GM19468 (cell line): ENCODE results near the gene NCOA1.
A peak's percentile ranks its signal among the peaks of the same experiment; 100 is the strongest.

Source experiments
- ATAC-seq: cut with Tn5 transposase; IDR thresholded peaks from one replicate; pipeline ENCODE4 v1.9.1; 2021; ENCODE audit warnings: mild to moderate bottlenecking, moderate library complexity, moderate number of reproducible peaks; ENCODE audit not compliant: unreplicated experiment; ENCODE audit errors: extremely low read depth

The NCOA1 gene

GRCh38 chr2:24501813-24502212 is 10.8 kb downstream of the NCOA1 start:
- ATAC-seq: no peak

DNA sequence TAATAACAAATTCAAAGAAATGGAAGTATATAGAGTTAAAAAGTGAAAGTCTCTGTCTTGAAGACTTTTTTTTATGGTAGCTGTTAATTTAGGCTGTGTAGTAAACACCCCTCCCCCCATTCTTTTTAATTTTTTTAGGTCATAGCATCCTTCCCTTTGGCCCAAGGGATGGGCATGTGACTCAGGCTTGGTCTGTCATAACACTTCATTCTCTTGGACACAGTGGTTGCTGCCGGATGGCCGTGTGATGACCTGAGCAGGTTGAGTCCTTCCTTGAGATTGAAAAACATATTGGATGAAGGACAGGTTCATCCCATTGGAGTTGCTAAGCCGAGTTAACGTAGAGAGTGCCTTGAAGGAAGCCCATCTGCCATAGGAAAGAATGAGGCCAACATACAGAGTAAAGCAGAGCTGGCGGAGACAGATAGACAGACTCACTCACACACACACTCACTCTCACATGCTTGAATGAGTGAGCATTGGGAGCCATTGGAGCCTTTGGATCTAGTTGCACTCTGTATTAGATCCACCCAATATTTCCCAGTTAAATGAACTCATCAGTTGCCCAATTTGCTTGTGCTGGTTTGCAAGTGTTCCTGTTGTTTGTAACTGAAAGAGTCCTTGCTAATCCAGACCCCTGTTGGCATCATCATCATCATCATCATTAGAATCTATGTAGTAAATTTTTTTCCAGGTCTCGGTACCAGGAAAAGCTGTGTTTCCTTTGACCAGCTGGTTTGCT is 14.7 kb downstream of the NCOA1 start:
- ATAC-seq: no peak

DNA sequence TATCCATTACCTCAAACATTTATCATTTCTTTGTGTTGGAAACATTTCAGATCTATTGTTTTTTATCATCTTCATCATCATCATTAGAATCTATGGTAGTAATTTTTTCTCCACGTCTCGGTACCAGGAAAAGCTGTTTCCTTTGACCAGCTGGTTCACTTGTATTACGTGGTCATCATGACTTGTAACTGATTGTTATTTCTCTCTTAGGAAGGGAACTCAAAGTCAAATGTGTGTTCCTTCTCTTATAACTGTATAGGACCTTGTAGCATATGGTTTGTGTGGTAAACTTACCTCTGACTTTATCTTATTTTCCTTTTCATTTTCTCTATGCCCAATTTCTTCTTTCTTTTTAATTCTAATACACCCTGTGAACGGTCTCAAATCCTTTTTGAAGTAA is 16.5 kb downstream of the NCOA1 start:
- no peak for ATAC-seq

DNA sequence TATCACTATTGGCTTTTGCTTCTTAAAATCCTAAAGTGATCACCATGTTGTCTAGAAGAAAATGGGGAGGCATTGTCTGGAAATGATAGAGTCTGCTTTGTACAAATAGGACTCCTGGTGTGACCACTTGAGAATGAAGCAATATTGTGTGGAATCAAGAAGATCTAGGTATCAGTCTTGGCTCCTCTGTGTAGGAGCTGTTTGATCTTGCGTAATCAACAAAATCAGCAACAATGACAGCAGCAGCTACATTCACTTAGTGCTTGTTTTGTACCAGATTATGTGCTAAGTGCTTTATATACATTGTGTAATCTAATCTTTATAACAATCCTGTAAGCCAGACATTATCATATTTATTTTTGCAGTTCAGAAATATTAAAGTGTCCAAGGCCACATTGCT is 17.8 kb downstream of the NCOA1 start:
- no peak for ATAC-seq

DNA sequence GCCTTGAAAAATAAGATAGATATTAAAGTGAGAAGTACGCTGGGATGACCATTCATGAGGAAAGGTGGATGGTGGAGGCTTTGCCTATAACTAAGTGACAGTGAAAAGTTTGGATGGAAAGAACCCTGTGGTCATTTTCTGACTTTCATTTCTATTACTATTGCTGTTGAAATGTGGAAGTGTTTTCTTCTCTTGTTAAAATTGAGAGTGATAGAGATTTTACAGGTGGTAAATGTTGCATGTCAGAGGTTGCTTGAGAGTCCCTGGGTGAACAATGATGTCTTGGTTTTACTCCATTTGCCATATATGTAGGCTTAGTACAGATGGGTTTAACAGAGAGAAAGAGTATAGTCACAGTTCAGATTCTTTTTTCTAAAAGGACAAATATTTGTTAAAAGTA is 18.4 kb downstream of the NCOA1 start:
- peak; percentile 24 for ATAC-seq

DNA sequence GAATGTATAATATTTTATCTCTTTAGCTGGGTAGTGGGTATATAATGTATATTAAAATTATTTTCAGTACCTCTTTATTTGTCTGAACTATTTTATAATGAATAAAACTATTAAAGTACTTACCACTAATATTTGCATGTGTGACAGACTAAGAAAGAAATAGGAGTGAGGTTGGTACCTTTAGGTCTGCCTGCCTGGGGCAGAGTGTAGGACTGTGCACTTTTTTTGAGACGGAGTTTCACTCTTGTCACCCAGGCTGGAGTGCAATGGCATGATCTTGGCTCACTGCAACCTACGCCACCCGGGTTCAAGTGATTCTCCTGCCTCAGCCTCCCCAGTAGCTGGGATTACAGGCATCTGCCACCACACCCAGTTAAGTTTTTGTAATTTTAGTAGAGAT is 18.8 kb downstream of the NCOA1 start:
- ATAC-seq: no peak

DNA sequence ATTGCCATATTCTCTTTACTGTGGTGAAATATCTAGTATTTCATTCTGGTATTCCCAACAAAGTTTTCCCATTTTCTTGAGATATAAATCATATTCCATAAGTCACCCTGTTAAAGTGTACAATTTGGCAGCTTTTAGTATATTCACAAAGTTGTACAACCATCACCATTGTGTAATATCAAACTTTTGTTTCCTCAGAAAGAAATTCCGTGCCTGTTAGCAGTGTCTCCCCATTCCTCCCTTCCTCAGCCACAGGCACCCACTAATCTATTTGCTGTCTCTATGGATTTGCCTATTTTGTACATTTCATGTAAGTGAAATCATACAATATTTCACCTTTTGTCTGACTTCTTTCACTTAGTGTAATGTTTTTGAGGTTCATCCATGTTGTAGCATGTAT is 19.7 kb downstream of the NCOA1 start:
- no peak for ATAC-seq

DNA sequence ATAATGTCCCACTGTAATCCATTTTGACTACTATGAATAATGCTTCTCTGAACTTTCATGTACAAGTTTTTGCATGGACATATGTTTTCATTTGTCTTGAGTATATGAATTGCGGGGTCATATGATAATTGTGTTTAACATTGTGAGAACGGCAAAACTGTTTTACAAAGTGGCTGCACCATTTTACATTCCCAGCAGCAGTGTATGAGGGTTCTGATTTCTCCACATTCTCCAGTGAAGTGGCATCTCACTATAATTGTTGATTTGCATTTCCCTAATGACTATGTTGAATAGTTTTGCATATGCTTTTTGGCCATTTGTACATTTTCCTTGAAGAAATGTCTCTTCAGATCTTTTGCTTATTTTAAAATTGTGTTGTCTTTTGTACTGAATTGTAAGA is 20.1 kb downstream of the NCOA1 start:
- ATAC-seq: no peak

DNA sequence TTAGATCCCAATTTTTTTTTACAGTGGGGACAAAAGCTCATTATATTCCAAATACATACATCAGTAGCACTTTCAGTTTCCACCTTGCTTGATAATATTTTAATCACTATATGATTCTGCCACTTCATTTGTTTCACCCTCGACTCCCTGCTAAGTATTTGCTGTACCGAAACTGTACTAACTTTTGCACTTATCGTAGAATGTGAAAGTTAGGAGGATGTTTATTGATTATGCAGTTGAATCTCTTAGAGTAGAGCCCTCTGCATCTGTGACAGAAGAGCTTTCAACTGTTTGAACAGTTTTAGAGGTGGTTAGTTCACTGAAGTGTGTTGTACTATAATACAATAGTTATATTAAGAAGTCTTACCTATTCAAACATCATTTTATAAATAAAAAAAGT is 20.8 kb downstream of the NCOA1 start:
- no peak for ATAC-seq

DNA sequence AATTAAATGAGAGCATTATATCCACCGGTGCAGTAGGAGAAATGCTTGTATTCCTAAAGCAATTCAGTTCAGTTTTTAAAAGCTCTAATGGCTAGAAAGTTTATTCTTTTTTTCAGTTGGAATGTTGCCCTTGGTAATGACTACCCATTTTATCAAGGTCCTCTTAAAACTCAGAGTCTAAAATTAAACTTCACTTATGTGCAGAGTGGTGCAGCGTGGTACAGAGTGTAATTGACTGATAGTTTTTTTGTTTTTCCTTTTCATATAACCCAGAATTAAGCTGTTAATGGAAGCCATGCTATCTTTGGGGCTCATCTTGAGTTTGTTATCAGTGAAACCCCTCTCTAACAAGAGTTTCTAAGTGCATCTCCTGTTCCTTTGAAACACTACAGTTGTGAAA is 21.4 kb downstream of the NCOA1 start:
- no peak for ATAC-seq

DNA sequence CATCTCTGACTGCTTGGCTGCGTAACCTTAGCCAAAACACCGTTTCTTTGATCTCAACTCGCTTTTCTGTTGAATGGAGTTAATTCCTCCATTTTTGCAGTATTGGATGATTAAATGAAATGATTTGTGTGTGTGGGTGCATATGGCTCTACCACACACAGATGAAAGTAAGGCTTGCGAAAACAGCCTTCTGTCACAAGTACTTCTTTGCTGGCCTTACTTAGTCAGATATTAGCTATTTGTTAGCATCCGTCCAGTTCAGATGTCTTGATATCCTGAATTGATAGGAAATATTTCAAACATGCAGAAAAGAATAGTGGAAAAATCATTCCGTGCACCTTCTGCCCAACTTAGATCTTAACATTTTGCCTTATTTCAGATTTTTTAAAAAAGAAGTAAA is 21.8 kb downstream of the NCOA1 start:
- ATAC-seq: no peak

DNA sequence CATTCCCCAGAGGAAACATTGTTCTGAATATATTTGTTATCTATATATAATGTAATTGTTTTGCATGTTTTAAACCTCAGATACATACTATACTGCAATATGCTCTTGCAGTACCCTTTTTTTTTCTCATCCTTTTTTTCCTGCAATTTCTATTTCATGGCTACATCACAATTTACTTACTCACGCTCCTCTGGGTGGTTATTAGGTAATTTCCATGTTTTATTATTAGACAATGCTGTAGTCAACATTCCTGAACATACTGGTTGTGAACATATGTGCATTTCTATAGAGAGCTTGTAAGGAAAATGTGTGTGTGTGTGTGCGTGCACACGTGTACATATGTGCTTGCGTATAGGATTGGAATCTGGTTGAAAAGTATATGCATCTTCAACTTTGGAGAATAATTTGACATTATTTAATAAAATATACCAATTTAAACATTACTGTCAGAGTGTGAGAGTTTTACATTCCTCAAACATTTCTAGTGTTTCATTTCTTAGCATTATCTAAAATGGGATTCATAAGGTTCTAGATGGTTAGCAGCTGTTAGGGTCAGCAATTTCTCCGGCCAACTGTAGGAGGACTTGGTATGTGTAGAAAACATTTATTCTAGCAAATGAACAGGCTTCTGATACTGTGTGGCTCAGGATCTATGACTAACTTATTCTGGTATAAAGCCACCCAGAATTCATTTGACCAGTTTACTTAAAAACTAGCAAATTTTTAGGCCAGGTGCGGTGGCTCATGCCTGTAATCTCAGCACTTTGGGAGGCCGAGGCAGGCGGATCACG is 22.4 kb downstream of the NCOA1 start:
- no peak for ATAC-seq

DNA sequence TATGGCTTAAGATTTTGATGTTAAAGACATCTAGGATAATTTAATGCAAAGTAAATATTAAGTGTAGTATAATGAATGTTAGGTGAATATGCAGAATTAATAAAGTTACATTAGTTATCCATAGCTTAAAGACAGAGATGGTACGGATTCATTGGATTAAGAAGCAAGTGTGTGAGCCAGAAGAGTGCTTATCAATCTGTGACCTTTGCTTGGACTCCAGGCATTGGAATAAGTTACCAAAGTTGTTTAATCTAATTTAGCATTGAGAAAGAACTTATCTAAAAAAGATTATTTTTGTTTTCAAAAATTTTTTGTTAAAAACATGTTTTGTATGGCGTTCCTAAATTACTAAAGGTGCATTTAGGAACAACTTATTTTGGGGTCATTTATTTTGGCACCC is 23.8 kb downstream of the NCOA1 start:
- ATAC-seq: no peak

DNA sequence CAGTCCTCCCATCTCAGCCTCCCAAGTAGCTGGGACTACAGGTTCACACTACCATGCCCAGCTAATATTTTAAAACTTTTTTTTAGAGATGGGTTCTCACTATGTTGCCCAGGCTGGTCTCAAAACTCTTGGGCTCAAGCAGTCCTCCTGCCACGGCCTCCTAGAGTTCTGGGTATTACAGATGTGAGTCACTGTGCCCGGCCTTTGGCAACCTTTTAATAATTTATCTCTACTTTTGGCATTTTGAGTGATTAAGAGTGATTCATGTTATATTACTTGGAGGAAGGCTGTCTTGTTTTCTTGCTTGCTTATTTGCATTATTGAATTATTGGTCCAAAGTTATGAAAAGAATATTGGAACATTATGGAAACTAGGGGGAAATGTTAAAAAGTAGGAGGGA is 24.3 kb downstream of the NCOA1 start:
- ATAC-seq: no peak

DNA sequence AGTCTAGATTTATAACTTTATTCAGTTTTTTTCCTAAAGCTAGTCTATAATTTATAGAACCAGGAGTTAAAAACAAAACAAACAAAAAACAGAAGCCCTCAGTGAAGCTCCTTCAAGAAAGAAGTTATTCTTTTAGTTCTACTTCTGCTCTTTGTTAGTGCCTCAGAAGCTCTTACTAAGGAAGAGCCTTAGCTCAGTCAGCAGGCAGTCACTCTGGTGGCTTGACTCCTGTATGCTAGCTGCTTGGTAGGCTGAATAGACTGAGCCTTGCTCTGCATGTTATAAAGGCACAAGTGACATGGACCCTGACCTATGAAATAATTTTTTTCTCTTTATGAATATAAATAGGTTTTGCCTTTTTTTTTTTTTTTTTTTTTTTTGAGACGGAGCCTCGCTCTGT is 24.8 kb downstream of the NCOA1 start:
- ATAC-seq: no peak

DNA sequence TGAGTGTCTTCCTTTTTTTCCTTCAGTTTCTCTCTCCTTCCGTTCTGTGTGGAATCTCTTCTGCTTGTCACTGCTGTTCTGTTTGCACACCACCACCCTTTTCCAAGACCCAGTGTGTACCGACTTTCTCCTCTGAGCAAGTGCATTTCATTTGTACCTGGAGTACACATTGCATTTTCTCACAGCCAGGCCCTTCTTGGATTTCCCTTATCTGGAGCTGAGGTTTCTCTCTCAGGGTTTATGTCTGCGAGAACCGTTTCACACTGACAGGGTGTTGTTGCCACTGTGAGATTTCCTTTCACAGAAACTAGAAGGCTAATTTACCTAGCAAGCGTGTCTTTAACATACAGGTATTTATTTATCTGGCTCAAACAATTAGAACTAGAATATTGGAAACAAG is 26.2 kb downstream of the NCOA1 start:
- ATAC-seq: no peak

- ATAC-seq: no peak
These were observed 29.1 kb downstream of the NCOA1 start for GRCh38 chr2:24520175-24520574.

- ATAC-seq: no peak
These were observed 30.3 kb downstream of the NCOA1 start for GRCh38 chr2:24521162-24521857.

DNA sequence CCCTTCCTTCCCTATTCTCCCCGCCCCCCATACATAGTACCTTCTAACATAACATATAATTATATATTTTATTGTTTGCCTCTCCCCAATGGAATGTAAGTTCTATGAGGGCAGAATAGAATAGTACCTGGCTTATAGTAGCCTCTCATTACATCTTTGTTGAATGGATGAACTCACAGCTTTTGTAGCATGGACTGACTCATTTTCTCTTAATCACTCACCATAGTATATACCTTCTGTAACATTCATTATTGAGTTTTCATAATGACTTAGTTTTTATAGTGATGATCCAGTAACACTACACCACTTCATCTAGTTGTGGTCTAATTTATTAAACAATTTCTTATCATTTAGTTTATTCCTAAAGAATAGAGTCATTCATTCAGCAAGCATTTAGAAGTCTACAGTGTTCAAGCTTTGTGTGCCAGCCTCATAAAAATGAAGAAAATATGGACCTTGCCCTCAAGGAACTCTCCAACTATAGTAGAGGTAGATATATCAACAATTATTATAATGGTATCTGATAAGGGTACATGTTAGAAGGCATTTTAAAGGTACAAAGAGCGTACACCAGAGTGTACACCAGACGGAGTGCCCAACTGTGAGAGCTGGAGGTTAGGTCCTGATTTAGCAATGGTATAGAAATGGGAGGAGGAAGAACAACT is 31.1 kb downstream of the NCOA1 start:
- ATAC-seq: no peak

DNA sequence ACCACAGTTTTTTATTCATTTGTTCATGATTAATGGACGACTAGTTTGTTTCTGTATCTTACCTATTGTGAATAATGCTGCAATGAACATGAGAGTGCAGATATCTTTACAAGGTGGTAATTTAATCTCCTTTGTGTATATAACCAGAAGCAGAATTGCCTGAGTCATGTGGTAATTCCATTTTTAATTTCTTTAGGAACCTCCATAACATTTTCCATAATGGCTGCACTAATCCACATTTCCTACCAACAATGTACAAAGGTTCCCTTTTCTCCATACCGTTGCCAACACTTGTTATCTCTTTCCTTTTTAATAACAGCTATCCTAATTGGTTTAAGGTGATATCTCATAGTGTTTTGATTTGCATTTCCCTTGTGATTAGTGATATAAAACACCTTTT is 36.5 kb downstream of the NCOA1 start:
- no peak for ATAC-seq

DNA sequence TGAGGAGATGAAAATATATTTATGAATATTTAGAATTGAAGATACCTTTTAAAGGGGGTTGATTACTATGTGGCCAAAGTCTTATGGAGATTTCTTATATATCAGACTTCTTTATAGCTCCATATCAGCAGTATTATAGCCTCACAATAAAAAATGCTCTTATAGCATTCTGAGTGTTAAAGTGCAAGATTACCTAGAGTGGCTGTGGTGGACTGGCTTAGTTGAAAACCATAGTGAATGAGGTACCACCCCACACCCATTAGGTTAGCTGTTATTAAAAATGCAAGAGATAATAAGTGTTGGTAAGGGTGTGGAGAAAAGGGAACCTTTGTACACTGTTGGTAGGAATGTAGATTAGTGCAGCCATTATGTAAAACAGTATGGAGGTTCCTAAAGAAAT is 39.7 kb downstream of the NCOA1 start:
- ATAC-seq: no peak
